OCI-LY3 (cell line): ENCODE results near the gene FCGR2B.
"Not testable (repeated sequence)": the region's sequence is repeated elsewhere in the genome, so short reads cannot be mapped to it uniquely, and the experiment has no call there.

ENCODE experiments used
- CTCF ChIP-seq: fragments of 200-600, 300-600 bp; sonication (generic); IDR thresholded peaks from 2 replicates; pipeline ENCODE4 v1.5.1; 2014; ENCODE audit warnings: antibody characterized with exemption, low read length, low read depth
- EZH2phosphoT487 ChIP-seq: fragments of 200-600 bp; shearing (Covaris generic); IDR thresholded peaks from 2 replicates; pipeline ENCODE4 v1.6.1; 2018; ENCODE audit warnings: antibody characterized with exemption, mixed run types, low read depth

DNA sequence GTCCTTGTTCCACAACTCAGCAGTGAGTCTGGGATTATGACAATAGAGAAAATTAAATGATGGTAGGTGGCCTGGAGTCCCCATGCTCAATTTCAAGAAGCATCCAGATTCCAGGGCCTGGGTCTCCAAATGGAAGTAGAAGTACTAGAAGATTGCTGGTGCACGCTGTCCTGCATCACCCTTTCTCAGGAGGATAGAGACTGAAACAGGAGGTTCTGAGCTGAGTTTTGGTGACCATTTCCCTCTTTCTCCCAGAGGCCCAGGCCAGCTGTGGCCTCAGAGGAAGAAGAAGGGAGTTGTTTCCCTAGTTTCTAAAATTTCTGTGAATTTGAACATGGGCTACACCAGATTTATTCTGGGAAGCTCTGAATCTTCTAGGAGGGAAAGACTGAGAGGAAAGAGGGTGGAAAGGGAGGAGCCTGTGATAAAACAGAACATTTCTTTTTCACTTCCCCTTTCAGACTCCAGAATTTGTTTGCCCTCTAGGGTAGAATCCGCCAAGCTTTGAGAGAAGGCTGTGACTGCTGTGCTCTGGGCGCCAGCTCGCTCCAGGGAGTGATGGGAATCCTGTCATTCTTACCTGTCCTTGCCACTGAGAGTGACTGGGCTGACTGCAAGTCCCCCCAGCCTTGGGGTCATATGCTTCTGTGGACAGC is at the start of gene FCGR2B:
- not testable (repeated sequence) for TF ChIP-seq CTCF, EZH2phosphoT487
